GM12891 (cell line): ENCODE measurements around the gene MSRB3.

Source experiments
- PAX5 ChIP-seq: IDR thresholded peaks from 2 replicates; pipeline ENCODE4 v1.6.1; 2011; ENCODE audit warnings: low read length, moderate library complexity, mild to moderate bottlenecking; ENCODE audit not compliant: insufficient read depth, severe bottlenecking
- POLR2A ChIP-seq: IDR thresholded peaks from 2 replicates; pipeline ENCODE4 v1.6.1; 2011; ENCODE audit warnings: low read depth, low read length, control low read depth
- POLR2AphosphoS5 ChIP-seq: IDR thresholded peaks from 2 replicates; pipeline ENCODE4 v1.6.1; 2011; ENCODE audit warnings: low read depth, low read length, control low read depth
- POU2F2 ChIP-seq: IDR thresholded peaks from 2 replicates; pipeline ENCODE4 v1.6.1; 2011; ENCODE audit warnings: low read depth, mild to moderate bottlenecking, control low read depth, low read length, moderate library complexity
- SPI1 ChIP-seq: IDR thresholded peaks from 2 replicates; pipeline ENCODE4 v1.6.1; 2011; ENCODE audit warnings: low read depth, low read length, control low read depth
- TAF1 ChIP-seq: IDR thresholded peaks from 2 replicates; pipeline ENCODE4 v1.6.1; 2011; ENCODE audit warnings: low read depth, low read length, control low read depth

GRCh38 chr12:65368055-65368454 is 89.6 kb downstream of the MSRB3 start:
- TF ChIP-seq POLR2AphosphoS5 (no peak), POLR2A (no peak), TAF1 (no peak), SPI1 (no peak), PAX5 (no peak), POU2F2 (no peak)
